ENCODE measurements around the gene SLC44A5. TPM values are rescaled to one million over a fixed set of nuclear protein-coding genes. Genes with fewer than 3 reads are reported as not detected.
"Not testable (repeated sequence)": the region's sequence is repeated elsewhere in the genome, so short reads cannot be mapped to it uniquely, and the experiment has no call there.

SLC44A5 gene
- total RNA-seq, 1 donor from 2014 or later = 0.60 TPM

DNA sequence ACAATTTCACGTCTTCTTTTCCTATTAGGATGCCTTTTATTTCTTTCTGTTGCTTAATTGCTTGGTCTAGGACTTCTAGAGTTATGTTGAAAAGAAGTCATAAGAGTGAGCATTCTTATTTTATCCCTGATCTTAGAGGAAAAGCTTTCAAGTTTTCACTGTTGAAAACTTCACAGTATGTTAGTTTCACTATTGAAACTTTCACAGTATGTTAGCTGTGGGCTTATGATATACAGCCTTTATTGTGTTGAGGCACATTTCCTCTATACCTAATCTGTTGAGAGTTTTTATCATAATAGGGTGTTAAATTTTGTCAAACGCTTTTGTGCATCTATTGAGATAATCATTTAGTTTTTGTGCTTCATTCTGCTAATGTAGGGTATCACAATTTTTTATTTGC lies 249.7 kb downstream of the SLC44A5 start:
- ATAC-seq = no peak

DNA sequence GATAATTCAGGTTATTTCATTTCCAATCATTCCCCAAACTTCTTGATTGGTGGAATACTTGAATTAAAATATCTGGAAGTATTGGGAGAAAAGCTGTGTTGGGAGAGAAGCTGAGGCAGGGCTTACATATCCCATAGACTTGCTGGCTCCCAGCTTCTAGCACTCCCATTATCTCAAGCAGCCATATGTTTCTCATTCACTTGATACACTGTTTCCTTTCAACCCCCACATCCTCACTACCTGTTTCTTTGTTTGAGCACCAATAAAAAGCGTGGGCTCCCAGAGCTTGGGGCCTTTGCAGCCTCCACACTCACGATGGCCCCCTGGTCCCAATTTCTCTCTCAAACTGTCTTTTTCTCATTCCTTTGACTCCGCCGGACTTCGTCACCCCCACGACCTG lies 256.6 kb downstream of the SLC44A5 start:
- ATAC-seq = not testable (repeated sequence)

DNA sequence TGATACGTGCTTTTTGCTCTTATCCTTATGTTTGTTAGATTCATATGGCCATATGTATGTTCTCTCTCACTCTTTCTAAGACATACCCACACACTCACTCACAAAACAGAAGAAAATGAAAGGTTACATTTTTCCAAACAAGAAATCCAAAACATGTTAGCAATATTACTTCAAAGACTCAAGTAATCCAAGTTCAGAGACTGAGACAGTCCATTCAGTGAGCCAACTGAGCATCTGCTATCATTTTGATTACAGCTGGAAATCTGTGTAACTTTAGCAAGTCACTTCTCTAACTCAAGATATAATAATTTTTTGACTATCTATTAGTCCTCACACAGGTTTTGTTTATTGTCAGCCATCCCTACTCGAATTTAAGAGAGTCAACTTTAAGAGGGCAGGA lies 257.9 kb downstream of the SLC44A5 start:
- ATAC-seq = no peak

DNA sequence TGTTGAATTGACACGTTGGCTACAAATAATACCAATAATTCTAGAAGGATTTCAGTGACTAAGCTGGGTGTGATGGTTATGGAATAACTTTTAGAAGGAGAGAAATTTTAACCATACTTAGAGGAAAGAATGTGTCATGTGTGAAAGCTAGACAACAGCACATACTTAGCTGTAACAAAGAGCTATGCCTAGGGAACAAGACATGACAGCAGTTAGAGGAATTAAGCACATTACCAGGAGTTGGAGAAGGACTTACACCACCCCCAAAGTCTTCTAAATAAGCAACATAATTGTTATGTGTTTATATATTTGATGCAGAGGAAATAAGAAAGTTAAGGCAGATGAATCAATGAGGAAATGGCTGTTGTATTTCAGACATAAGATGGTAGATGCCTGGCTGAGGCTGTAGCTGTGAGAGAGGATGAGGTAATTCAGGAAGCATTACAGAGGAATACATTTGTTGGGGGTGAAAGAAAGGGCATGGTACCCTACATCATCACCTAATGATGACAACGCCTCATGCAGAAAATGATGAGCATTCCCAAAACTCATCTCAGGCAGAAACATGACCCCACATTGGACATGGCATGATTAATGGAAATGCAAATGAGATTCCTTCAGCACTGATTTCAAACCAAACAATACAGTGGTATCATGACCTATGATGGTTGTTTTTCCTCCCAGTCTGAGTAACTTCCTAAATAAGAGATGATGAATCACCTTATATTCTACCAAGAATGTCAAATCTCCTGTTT lies 265.2 kb downstream of the SLC44A5 start:
- no peak for ATAC-seq

DNA sequence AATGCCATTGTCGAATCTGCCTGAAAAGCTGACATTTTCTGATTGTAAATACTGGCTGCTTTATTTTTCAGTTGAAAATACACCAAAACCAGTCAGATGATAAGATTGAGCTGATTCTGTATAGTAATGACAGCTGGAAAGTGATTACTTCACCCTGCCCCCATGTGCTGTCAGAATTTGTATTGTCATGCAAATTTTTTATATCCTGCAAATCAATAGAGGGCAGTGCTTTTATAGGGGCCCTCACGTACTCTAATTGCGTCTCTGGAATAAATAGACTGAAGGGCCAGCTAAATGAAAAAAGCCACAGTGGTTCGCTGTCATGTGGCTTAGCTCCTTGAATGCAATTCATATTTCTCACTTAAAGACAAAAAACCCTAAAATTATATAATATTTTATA lies 268.1 kb downstream of the SLC44A5 start:
- no peak for ATAC-seq

DNA sequence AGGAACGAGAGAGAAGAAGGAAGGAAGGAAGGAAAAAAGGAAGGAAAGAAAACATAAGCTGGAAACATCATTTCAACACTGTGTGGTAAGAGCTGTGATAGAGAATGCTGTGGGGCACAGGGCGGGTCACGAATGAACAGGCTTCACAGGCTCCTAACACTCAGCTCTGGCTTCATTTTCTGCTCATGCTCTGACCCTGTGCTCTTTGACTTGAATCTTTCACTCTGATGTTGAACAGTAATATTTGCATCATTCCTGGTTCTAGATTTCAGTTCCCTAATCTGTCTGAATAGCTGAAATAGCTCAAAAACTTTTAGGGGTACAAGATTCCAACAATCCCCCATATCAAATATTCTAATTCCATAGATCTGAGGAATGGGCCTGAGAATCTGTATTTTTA lies 269.4 kb downstream of the SLC44A5 start:
- no peak for ATAC-seq

DNA sequence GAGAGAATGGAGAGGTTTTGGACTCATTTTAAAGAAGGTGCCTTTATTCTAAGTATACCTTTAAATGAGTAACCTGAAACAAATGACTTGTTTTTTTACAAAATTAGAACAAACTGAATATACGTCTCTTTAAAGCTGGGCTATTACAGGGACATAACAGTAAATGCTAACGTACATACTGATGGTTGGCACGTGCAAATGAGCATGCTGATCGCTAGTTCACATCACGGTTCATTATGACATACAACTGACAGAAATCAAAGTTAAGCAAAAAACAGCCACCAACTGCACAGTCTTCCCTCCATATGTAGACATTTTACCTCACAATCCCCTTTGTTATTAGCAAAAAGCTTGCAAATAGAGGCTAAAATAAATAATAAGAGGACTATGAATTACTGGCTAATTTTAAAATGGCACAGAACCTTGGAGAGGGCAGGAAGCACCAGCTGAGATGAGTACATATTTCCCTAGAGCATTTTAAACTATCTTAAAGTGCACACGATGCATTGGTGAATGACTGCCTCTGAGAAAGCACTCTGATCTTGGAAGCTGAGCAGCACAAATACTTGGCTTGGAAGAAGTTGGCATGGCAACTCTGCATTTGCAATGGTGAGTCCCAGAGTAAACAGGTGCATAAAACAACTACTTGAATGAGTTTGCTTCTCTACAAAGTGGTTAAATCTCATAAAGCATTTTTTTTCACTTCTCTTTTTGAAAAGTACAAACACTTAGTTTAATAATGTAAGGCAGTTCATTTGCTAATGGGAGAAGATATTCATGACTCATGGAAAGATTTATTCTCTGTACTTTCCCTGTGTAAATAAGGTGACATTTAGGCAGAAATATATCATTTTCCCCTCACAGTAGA lies 272.1 kb downstream of the SLC44A5 start:
- ATAC-seq = no peak

DNA sequence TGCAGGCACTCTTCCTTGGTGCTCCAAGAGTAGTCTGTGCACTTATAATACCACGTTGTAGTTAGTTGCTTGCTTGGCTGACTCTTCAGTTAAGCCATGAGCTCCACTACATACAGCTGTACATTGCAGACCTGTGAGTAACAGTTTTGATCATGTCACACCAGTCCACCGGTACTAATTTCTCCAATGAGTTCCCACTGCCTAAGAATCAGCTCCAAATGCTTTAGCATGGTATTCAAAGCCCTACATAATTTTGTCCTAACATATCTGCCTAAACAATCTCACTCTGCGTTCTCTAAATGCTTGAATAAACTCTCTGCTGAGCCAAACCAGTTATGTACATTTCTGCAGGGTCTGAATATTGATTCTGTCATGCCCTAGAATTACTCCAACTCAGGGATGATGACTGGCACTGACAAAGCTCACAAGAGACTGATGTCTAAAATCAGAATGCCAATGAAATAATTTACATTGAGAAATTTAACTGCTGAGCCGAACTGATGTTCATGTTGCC lies 276.0 kb downstream of the SLC44A5 start:
- ATAC-seq = no peak

DNA sequence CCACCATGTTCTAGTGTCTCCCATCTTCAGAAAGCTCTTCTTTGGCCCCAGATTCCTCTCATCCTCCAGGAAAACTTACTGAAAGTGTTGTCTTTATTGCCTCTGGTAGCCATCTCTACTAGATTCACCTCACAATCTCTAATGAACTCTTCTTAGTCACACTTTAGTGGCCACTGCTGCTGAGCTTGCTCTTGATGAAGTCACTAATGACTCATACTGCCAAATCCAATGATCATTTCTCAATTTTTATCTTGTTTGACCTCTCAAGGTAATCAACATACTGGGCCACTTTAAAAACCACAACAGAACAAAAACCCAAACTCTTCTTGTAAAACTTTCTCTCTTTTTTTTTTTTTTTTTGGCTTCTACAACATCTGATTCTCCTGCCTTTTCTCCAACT lies 280.3 kb downstream of the SLC44A5 start:
- no peak for ATAC-seq

DNA sequence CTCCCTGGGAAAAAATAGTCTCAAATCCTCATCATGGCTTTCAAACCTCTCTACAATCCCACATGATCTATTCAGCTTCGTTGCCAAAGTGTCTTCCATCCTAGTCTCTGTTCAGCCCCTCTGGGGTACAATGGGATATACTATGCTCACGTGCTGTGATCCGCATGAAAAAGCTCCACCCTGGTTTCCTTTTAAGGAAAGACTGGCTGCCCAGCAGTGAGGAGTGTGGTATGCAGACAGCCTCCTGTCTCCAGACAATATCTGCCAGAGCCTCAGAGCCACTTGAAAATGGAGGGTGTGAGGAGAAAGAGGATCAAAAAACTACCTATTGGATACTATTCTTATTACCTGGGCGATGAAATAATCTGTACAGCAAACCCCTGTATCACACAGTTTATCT lies 282.2 kb downstream of the SLC44A5 start:
- no peak for ATAC-seq

DNA sequence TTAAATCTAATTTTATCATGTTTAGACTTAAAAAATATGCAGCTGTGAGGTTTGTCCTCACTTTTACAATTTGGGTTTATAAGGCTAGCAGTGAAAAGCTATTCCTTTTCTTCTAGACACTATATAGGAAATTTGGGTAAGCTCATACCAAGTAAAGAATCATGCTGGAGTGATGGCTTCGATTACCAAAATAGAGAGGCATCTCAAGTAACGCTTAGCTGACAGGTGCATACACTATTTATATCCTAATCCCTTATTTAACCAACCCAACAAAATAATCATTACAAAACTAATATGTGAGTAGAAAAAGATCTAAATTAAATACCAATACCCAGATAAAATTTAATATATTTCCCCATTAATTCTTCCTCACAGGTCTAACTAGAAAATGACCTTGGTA lies 283.5 kb downstream of the SLC44A5 start:
- ATAC-seq = no peak

DNA sequence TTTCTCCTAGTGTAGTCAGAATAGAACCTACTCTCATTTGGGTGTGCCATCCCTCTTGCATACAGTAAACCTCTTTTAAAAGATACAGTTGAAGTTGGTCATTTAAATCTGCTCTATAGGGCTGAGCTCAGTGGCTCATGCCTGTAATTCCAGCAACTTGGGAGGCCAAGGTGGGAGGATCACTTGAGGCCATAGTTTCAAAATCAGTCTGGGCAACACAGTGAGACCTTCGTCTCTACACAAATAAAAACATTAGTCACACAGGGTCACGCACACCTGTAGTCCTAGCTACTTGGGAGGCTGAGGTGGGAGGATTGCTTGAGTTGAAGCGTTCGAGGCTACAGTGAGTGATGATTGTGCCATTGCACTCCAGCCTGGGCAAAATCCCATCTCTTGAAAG lies 292.9 kb downstream of the SLC44A5 start:
- ATAC-seq = no peak

DNA sequence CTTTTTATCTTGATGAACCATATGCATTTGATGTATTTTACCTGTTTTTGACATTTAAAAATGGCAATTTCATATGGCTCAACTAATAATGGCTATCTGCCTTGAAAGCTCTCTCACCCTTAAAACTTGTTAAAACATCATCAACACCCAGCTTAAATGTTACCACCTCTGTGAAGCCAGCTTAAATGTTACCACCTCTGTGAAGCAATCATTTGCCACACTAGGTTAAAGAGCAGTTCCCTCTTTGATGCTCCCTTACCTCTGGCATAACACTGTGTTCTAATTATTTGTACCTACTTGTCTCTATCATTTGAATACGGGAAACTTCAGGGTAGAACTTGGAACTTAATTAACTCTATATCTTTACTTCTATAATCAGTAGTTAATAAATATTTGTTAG lies 294.7 kb downstream of the SLC44A5 start:
- ATAC-seq = no peak

DNA sequence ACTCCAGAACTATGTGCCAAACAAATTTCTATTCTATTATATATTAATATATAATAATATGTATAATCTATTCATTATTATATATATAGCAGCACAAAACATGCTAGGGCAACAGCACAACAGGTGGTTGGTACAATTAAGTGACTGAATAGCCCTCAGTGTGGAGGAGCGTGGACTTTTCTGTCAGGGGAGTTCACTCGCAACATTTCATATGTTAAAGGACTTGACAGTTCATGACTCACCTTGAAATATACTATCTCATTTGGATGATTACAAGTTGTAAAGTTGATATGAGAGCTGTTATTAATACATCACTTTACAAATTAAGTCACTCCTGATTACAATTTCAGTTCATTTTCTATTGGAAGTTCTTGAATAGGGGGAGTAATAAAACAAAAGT lies 298.3 kb downstream of the SLC44A5 start:
- ATAC-seq = no peak

DNA sequence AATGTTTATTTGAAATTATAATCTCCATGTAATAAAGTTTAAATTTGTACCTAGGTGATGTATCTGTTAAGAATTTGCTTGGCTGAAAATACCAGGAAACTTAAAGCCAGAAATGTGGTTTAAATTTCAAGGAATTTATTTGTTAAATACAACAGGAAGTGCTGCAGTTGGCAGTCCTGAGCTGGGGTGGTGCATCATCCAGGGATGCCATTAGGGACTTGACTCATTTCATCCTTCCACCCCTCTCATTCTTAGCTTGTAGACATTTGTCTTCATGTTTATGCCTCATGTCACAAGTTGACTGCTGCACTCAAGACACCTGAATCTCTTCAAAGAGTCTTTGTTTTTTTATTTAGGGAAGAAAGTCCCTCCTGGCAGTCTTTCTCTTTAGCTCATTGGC lies 300.8 kb downstream of the SLC44A5 start:
- no peak for ATAC-seq

DNA sequence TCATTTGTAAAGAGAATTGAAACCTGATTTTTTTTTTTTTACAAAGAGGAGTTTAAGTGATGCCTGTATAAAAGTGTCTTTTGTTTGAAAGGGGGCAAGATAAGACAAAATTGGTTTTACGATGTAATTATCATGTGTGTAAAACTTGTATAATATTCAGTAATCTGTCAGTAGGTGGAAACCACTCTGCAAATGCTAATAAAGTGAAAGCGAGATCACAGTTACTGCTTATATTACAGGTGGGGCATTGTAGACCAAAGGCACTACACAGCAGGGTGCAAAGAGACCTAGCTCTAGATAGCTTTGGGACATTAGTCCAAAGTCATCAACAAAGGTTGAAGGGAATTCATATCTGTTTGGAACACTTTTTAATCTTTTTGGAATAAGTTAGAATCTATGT lies 302.5 kb downstream of the SLC44A5 start:
- no peak for ATAC-seq

DNA sequence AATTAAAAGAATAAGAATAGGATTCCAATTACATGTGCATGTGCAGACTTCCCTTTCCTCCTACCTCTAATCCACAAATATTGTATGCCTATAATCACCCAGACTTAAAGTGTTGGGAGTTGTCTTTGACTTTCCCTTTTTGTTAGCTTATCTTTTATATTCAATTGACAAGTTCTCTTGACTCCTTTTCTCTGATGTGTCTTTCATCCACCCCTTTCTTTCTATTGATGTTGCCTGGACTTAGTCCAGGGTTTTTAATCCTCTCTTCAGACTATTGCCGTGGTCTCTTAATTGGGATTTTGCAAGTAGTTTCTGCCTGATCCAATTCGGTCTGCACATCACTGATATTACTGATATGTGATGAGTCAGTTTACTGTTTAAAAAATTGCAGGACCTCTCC lies 305.9 kb downstream of the SLC44A5 start:
- no peak for ATAC-seq

DNA sequence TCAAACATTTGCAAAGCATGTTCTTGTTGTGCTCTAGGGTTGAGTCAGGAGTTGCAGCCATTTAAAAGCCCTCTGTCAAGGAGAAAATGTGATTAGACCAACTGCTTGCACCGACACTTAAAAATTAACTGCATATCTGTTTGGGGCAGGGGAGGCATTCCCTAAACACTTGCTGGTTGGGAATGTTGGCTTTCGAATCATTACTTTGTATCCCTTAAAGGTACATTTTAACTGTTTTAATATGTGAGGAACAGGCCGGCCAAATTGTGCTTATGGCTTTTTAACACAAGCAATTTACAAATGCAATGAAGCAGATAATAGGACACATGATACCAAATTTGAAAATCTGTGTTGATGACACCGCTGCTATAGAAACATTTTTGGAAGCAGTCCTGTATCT lies 317.6 kb downstream of the SLC44A5 start:
- no peak for ATAC-seq

DNA sequence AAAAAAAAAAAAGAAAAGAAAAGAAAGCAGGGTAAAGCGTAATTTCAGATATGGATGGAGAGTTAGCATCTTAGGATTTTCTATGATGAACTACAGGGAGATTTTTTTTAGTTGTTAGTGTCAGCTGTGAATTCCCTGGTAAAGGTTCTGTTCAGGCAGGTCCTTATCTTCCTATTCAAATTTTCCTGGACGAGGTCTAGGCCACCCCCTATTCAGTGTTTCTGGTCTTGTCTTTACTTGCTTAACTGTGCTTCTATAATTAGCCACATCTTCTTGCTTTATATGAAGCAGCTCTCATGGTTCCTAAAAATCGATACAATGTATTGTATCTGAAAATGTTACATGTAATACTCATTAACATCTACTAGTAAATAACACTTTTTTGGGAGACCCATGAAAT lies 318.9 kb downstream of the SLC44A5 start:
- no peak for ATAC-seq

DNA sequence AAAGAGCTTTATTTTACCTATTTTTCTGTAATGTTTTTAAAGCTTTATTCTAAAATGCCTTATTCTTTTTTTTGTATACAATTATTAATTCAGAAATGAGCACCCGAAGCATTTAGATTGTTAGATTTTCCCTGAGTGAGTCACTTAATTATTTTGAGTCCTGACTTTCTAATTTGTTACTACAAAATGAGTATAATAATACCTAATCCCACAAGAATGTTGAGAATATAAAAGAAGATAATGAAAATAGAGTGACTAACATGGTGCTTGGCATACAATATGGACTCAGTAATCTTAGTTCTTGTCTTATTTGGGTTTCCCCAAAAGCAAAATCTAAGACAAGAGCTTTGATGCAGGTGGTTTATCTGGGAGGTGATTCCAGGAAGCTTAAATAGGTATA lies 334.5 kb downstream of the SLC44A5 start:
- ATAC-seq = no peak

DNA sequence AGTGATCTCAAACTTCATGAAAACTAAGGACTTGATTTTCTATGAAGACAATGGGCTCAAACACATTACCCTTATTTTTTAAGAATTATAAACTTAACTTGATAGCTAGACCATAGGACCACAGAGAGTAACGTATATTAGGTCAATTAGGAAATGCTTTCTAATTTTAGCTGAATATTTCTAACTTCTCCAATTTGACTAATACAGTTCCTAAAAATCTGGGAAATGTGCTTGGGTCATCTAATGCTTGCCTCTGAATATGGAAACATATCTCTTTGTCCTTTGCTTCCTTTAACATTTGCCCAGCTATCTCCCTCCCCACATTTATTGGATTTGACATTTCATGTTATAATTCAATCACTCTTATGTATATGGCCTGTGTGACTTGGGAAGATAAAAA lies 335.3 kb downstream of the SLC44A5 start:
- ATAC-seq = no peak

DNA sequence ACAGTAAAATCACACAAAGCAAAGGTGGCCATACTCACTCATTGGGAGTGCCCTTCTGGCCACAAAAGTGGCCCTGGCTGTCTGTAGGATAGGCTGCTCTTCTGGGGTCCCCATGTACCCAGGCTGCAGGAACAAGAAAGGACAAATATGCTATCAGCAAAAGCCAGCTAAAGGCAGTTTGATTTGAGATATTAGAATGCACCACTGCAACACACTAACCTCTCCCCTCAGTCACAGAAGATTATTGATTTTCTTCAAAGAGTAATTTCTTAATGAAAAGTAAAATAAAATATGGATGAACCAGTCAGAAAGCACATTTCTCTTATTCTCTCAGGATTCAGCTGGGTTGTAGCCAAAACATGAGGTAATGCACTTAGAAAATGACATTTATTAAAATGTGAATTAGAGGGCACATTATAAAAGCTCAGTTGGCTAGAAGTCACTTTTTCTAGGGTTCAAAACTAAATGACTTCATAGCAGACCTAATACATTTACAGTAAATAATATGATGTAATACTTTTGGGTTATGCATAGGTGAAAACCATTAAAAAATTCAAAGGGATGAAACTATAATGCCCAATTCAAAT lies 335.9 kb downstream of the SLC44A5 start:
- no peak for ATAC-seq

DNA sequence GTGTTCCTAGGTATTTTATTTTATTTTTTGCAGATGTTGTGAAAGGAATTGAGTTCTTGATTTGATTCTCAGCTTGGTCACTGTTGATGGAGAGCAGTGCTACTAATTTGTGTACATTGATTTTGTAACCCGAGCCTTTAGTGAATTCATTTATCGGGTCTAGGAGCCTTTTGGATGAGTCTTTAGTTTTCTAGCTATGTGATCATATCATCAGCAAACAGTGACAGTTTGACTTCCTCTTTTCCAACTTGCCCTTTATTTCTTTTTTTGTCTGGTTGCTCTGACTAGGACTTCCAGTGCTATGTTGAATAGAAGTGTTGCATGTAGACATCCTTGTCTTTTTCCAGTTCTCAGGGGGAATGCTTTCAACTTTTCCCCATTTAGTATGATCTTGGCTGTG lies 337.8 kb downstream of the SLC44A5 start:
- no peak for ATAC-seq

DNA sequence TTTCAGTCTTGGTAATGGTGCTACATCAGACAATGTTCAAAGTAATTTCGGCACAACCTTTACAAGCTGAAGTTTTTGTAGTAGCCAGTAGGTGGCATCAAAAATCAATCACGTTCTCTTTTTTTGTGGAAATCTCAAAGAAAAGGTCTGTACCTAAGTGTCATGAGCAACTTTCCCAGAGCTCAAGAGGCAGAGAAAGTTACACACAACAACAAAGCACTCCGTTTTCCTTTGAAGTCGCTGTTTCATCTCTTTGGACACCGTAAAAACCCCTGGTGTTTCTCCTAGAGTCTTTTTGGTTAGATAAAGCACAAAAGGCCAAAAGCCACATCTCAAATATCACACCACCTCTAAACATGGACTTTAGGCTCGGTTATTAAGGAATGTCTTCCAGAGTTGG lies 345.1 kb downstream of the SLC44A5 start:
- ATAC-seq = no peak
